HG03558 (cell line): ENCODE measurements around the gene PRPSAP2.

Experiments used
- ATAC-seq: cut with Tn5 transposase; IDR thresholded peaks from one replicate; pipeline ENCODE4 v1.9.1; 2021; ENCODE audit warnings: moderate number of reproducible peaks; ENCODE audit not compliant: unreplicated experiment; ENCODE audit errors: extremely low read depth

Gene PRPSAP2

GRCh38 chr17:18974407-18975149 lies 116.6 kb downstream of the PRPSAP2 start:
- ATAC-seq: no peak

- ATAC-seq: no peak
These were observed 117.7 kb downstream of the PRPSAP2 start for GRCh38 chr17:18975597-18975996.

GRCh38 chr17:18976201-18976600 lies 118.3 kb downstream of the PRPSAP2 start:
- ATAC-seq: no peak

- ATAC-seq: no peak
These were observed 119.1 kb downstream of the PRPSAP2 start for GRCh38 chr17:18977021-18977420.

- ATAC-seq: no peak
These were observed 119.7 kb downstream of the PRPSAP2 start for GRCh38 chr17:18977646-18978045.

GRCh38 chr17:18978050-18978449 lies 120.1 kb downstream of the PRPSAP2 start:
- no peak for ATAC-seq

- ATAC-seq: no peak
These were observed 120.7 kb downstream of the PRPSAP2 start for GRCh38 chr17:18978655-18979054.
